ENCODE measurements around the gene FBXO8. TPM values are rescaled to one million over a fixed set of nuclear protein-coding genes. Genes with fewer than 3 reads are reported as not detected.
"Not testable (repeated sequence)": the region's sequence is repeated elsewhere in the genome, so short reads cannot be mapped to it uniquely, and the experiment has no call there.

FBXO8 gene
- total RNA-seq, 1 experiment from 2014 or later, result 9.9 TPM

- no peak overlapping the region for H3K27ac ChIP-seq
- no peak overlapping the region for H3K4me3 ChIP-seq
- DNase-seq, result no peak
- H3K4me1 ChIP-seq, result no peaks in the 10 kb centered on the region
- H3K9me3 ChIP-seq (replicated peaks), result no peaks in the 10 kb centered on the region
- H3K36me3 ChIP-seq, result no peaks in the 10 kb centered on the region
- no peaks in the 10 kb centered on the region for H3K27me3 ChIP-seq
These were observed 22.5 kb upstream of the FBXO8 start for GRCh38 chr4:174305961-174306360.

GRCh38 chr4:174304664-174305063, 21.2 kb upstream of the FBXO8 start:
- Histone ChIP-seq H3K27me3 (no peaks in the 10 kb centered on the region), H3K4me1 (no peaks in the 10 kb centered on the region), H3K4me3 (no peak overlapping the region), H3K36me3 (no peaks in the 10 kb centered on the region), H3K27ac (no peak overlapping the region), H3K9me3 (replicated peaks) (no peaks in the 10 kb centered on the region)
- no peak for DNase-seq

GRCh38 chr4:174303687-174304086, 20.2 kb upstream of the FBXO8 start:
- Histone ChIP-seq H3K4me1 (no peaks in the 10 kb centered on the region), H3K27me3 (no peaks in the 10 kb centered on the region), H3K36me3 (no peaks in the 10 kb centered on the region), H3K4me3 (no peak overlapping the region), H3K27ac (no peak overlapping the region), H3K9me3 (replicated peaks) (no peaks in the 10 kb centered on the region)
- no peak for DNase-seq

GRCh38 chr4:174295142-174295541, 11.7 kb upstream of the FBXO8 start:
- not testable (repeated sequence) for H3K27ac ChIP-seq; H3K4me1 ChIP-seq; H3K27me3 ChIP-seq; H3K36me3 ChIP-seq; H3K4me3 ChIP-seq; DNase-seq; H3K9me3 ChIP-seq (replicated peaks)

- H3K27me3 ChIP-seq; H3K9me3 ChIP-seq (replicated peaks); H3K27ac ChIP-seq; H3K4me3 ChIP-seq; H3K4me1 ChIP-seq; H3K36me3 ChIP-seq; DNase-seq: not testable (repeated sequence)
These were observed 11.2 kb upstream of the FBXO8 start for GRCh38 chr4:174294641-174295040.

- H3K4me1 ChIP-seq, result no peaks in the 10 kb centered on the region
- DNase-seq, result peak in 1 of 2 experiments; percentile 1
- no peak overlapping the region for H3K4me3 ChIP-seq
- no peaks in the 10 kb centered on the region for H3K27me3 ChIP-seq
- no peak overlapping the region for H3K27ac ChIP-seq
- no peaks in the 10 kb centered on the region for H3K9me3 ChIP-seq (replicated peaks)
- no peaks in the 10 kb centered on the region for H3K36me3 ChIP-seq
These were observed 9.0 kb upstream of the FBXO8 start for GRCh38 chr4:174292473-174292872.

- DNase-seq, result no peak
- Histone ChIP-seq H3K4me1 (0 out of 2 replicates have a peak, but pooled peaks cover 2% of the 10 kb centered on the region), H3K36me3 (no peaks in the 10 kb centered on the region), H3K4me3 (no peak overlapping the region), H3K9me3 (replicated peaks) (no peaks in the 10 kb centered on the region), H3K27ac (no peak overlapping the region), H3K27me3 (no peaks in the 10 kb centered on the region)
These were observed 3.4 kb upstream of the FBXO8 start for GRCh38 chr4:174286870-174287269.

GRCh38 chr4:174284487-174284886, 1.0 kb upstream of the FBXO8 start:
- H3K9me3 ChIP-seq (replicated peaks), result no peaks in the 10 kb centered on the region
- no peaks in the 10 kb centered on the region for H3K36me3 ChIP-seq
- H3K4me1 ChIP-seq, result 0 out of 2 replicates have a peak, but pooled peaks cover 2% of the 10 kb centered on the region
- H3K4me3 ChIP-seq, result peak overlapping the region; percentile 94
- peak overlapping the region; percentile 99 for H3K27ac ChIP-seq
- DNase-seq, result peak in 1 of 2 experiments; percentile 3
- H3K27me3 ChIP-seq, result no peaks in the 10 kb centered on the region

- H3K4me1 ChIP-seq, result 0 out of 2 replicates have a peak, but pooled peaks cover 2% of the 10 kb centered on the region
- peak overlapping the region; percentile 94 for H3K4me3 ChIP-seq
- no peaks in the 10 kb centered on the region for H3K36me3 ChIP-seq
- no peaks in the 10 kb centered on the region for H3K27me3 ChIP-seq
- H3K27ac ChIP-seq, result peak overlapping the region; percentile 99
- H3K9me3 ChIP-seq (replicated peaks), result no peaks in the 10 kb centered on the region
- peak; percentile 69 to 81 for DNase-seq
These were observed 496 bp downstream of the FBXO8 start for GRCh38 chr4:174282836-174283506.

GRCh38 chr4:174281901-174282300, 1.6 kb downstream of the FBXO8 start:
- H3K27me3 ChIP-seq, result no peaks in the 10 kb centered on the region
- H3K27ac ChIP-seq, result no peak overlapping the region
- 0 out of 2 replicates have a peak, but pooled peaks cover 2% of the 10 kb centered on the region for H3K4me1 ChIP-seq
- H3K36me3 ChIP-seq, result no peaks in the 10 kb centered on the region
- H3K9me3 ChIP-seq (replicated peaks), result no peaks in the 10 kb centered on the region
- no peak for DNase-seq
- no peak overlapping the region for H3K4me3 ChIP-seq

- H3K4me1 ChIP-seq, result 0 out of 2 replicates have a peak, but pooled peaks cover 2% of the 10 kb centered on the region
- H3K36me3 ChIP-seq, result no peaks in the 10 kb centered on the region
- no peak overlapping the region for H3K4me3 ChIP-seq
These were observed 2.2 kb downstream of the FBXO8 start for GRCh38 chr4:174281182-174281737.

GRCh38 chr4:174279433-174280155, 3.9 kb downstream of the FBXO8 start:
- Histone ChIP-seq H3K4me1 (0 out of 2 replicates have a peak, but pooled peaks cover 2% of the 10 kb centered on the region), H3K27me3 (no peaks in the 10 kb centered on the region), H3K9me3 (replicated peaks) (no peaks in the 10 kb centered on the region), H3K4me3 (no peak overlapping the region), H3K36me3 (no peaks in the 10 kb centered on the region), H3K27ac (no peak overlapping the region)
- DNase-seq, result no peak

More at GRCh38 chr4:174281182-174281737, 2.2 kb downstream of the FBXO8 start:
- H3K27ac ChIP-seq, result no peak overlapping the region
- DNase-seq, result no peak
- H3K9me3 ChIP-seq (replicated peaks), result no peaks in the 10 kb centered on the region
- no peaks in the 10 kb centered on the region for H3K27me3 ChIP-seq

- Histone ChIP-seq H3K4me3 (no peak overlapping the region), H3K36me3 (no peaks in the 10 kb centered on the region), H3K9me3 (replicated peaks) (no peaks in the 10 kb centered on the region), H3K27ac (no peak overlapping the region), H3K4me1 (0 out of 2 replicates have a peak, but pooled peaks cover 2% of the 10 kb centered on the region), H3K27me3 (no peaks in the 10 kb centered on the region)
- DNase-seq, result no peak
These were observed 5.0 kb downstream of the FBXO8 start for GRCh38 chr4:174278467-174278866.

GRCh38 chr4:174277433-174277832, 6.0 kb downstream of the FBXO8 start:
- H3K27ac ChIP-seq, result no peak overlapping the region
- H3K4me3 ChIP-seq, result no peak overlapping the region
- DNase-seq, result no peak
- no peaks in the 10 kb centered on the region for H3K36me3 ChIP-seq
- H3K4me1 ChIP-seq, result 0 out of 2 replicates have a peak, but pooled peaks cover 2% of the 10 kb centered on the region
- H3K9me3 ChIP-seq (replicated peaks), result no peaks in the 10 kb centered on the region
- no peaks in the 10 kb centered on the region for H3K27me3 ChIP-seq

GRCh38 chr4:174275101-174275500, 8.4 kb downstream of the FBXO8 start:
- no peaks in the 10 kb centered on the region for H3K36me3 ChIP-seq
- H3K4me3 ChIP-seq, result no peak overlapping the region
- no peaks in the 10 kb centered on the region for H3K9me3 ChIP-seq (replicated peaks)
- H3K27ac ChIP-seq, result no peak overlapping the region
- H3K4me1 ChIP-seq, result no peaks in the 10 kb centered on the region
- no peaks in the 10 kb centered on the region for H3K27me3 ChIP-seq
- DNase-seq, result no peak
